HUES48 (cell line): ENCODE data around the gene TES.
A peak's percentile ranks its signal among the peaks of the same experiment; 100 is the strongest.
"Not testable (repeated sequence)": the region's sequence is repeated elsewhere in the genome, so short reads cannot be mapped to it uniquely, and the experiment has no call there.

Experiments
- H3K27ac ChIP-seq: one replicate; pipeline ENCODE4 v1.7.0; 2013; ENCODE audit warnings: low read depth, low read length, inconsistent platforms
- H3K27me3 ChIP-seq: 2 replicates; pipeline ENCODE4 v1.6.1; 2013; ENCODE audit warnings: mild to moderate bottlenecking, low read length; ENCODE audit not compliant: control insufficient read depth, insufficient read depth
- H3K36me3 ChIP-seq: 2 replicates; pipeline ENCODE4 v1.6.1; 2013; ENCODE audit warnings: low read length; ENCODE audit not compliant: control insufficient read depth, insufficient read depth
- H3K4me1 ChIP-seq: 2 replicates; pipeline ENCODE4 v1.6.1; 2013; ENCODE audit warnings: mild to moderate bottlenecking, low read length; ENCODE audit not compliant: control insufficient read depth, insufficient read depth
- H3K4me3 ChIP-seq: 2 replicates; pipeline ENCODE4 v1.5.1; 2013; ENCODE audit warnings: mild to moderate bottlenecking, low read depth, low read length
- H3K9ac ChIP-seq: 2 replicates; pipeline ENCODE4 v1.6.1; 2013; ENCODE audit warnings: mild to moderate bottlenecking, low read depth, low read length, moderate library complexity
- H3K9me3 ChIP-seq: 2 replicates; pipeline ENCODE4 v1.6.1; 2013; ENCODE audit warnings: low read length; ENCODE audit not compliant: control insufficient read depth, insufficient read depth

The TES gene

DNA sequence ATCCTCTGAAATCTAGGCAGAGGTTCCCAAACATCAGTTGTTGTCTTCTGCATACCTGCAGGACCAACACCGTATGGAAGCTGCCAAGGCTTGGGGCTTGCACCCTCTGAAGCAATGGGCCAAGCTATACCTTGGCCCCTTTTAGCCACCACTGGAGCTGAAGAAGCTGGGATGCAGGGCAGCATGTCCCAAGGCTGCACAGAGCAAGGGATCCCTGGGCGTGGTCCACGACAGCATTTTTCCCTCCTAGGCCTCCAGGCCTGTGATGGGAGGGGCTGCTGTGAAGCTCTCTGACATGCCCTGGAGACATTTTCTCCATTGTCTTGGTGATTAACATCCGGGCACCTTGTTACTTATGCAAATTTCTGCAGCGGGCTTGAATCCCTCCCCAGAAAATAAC, 34.5 kb downstream of the TES start:
- H3K4me1 ChIP-seq, H3K9ac ChIP-seq, H3K36me3 ChIP-seq, H3K4me3 ChIP-seq, H3K27ac ChIP-seq, H3K27me3 ChIP-seq: not testable (repeated sequence)
- H3K9me3 ChIP-seq = peaks cover 12% of the 10 kb centered on the region

DNA sequence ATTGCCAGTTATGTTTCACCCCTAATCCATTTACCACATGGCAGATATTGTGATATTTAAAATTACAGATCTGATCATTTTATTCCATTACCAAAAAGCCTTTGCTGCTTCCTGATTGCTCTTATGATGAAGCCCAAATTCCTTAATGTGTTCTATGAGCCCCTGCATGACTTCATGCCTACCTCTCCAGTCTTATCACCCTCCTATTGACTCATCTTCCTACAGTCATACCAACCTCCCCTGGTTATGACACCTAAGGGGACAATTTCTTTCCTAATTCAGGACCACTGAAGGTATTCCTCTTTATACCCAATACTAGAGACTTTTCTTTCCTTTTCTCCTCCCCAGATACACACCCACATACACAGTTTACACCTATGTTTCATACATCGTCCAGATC, 36.0 kb downstream of the TES start:
- Histone ChIP-seq H3K4me3 (no peak overlapping the region), H3K9me3 (peaks cover 12% of the 10 kb centered on the region), H3K4me1 (no peaks in the 10 kb centered on the region), H3K9ac (no peak overlapping the region), H3K27ac (no peak overlapping the region), H3K36me3 (no peaks in the 10 kb centered on the region), H3K27me3 (no peaks in the 10 kb centered on the region)

DNA sequence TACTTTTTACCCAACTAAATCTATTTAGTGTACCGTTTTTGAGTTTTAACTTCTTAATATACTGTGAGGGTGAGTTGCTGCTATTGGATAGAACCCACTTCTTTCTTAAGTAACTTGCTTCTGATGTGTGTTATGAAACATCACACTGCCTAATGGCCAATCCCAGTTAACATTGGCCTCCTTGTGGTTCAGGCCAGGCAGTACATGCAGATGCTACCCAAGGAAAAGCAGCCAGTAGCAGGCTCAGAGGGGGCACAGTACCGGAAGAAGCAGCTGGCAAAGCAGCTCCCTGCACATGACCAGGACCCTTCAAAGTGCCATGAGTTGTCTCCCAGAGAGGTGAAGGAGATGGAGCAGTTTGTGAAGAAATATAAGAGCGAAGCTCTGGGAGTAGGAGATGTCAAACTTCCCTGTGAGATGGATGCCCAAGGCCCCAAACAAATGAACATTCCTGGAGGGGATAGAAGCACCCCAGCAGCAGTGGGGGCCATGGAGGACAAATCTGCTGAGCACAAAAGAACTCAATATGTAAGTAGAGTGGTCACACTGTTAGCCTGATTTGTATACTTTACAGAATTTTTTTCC, 39.7 kb downstream of the TES start:
- no peak overlapping the region for H3K9ac ChIP-seq
- H3K4me3 ChIP-seq = no peak overlapping the region
- peaks cover 16% of the 10 kb centered on the region for H3K4me1 ChIP-seq
- H3K27me3 ChIP-seq = no peaks in the 10 kb centered on the region
- H3K27ac ChIP-seq = no peak overlapping the region
- H3K36me3 ChIP-seq = no peaks in the 10 kb centered on the region
- H3K9me3 ChIP-seq = peaks cover 4% of the 10 kb centered on the region

GRCh38 chr7:116251675-116252074, 41.3 kb downstream of the TES start:
- H3K9ac ChIP-seq = no peak overlapping the region

GRCh38 chr7:116252249-116252648, 41.9 kb downstream of the TES start:
- H3K36me3 ChIP-seq = no peaks in the 10 kb centered on the region
- peaks cover 16% of the 10 kb centered on the region for H3K4me1 ChIP-seq
- H3K9ac ChIP-seq = no peak overlapping the region
- no peaks in the 10 kb centered on the region for H3K27me3 ChIP-seq
- H3K27ac ChIP-seq = peak overlapping the region; percentile 43
- H3K4me3 ChIP-seq = no peak overlapping the region
- no peaks in the 10 kb centered on the region for H3K9me3 ChIP-seq

More at GRCh38 chr7:116251675-116252074, 41.3 kb downstream of the TES start:
- peaks cover 16% of the 10 kb centered on the region for H3K4me1 ChIP-seq
- no peaks in the 10 kb centered on the region for H3K9me3 ChIP-seq
- H3K27ac ChIP-seq = no peak overlapping the region
- no peak overlapping the region for H3K4me3 ChIP-seq
- H3K36me3 ChIP-seq = no peaks in the 10 kb centered on the region
- no peaks in the 10 kb centered on the region for H3K27me3 ChIP-seq

DNA sequence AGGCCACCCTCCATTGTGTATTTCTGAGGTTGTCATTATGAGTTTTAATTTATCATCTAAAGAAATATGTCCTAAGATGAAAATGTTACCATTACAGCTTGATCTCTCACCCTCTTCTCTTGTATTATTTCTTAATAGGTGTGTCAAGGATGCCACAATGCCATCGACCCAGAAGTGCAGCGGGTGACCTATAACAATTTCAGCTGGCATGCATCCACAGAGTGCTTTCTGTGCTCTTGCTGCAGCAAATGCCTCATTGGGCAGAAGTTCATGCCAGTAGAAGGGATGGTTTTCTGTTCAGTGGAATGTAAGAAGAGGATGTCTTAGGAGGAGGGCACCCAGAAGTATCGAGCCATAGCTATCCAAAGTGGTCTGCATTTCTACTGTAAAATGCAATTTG, 46.8 kb downstream of the TES start:
- H3K27me3 ChIP-seq = no peaks in the 10 kb centered on the region
- no peaks in the 10 kb centered on the region for H3K36me3 ChIP-seq
- H3K4me1 ChIP-seq = peaks cover 10% of the 10 kb centered on the region
- H3K9ac ChIP-seq = no peak overlapping the region
- H3K27ac ChIP-seq = no peak overlapping the region
- H3K4me3 ChIP-seq = no peak overlapping the region
- no peaks in the 10 kb centered on the region for H3K9me3 ChIP-seq

DNA sequence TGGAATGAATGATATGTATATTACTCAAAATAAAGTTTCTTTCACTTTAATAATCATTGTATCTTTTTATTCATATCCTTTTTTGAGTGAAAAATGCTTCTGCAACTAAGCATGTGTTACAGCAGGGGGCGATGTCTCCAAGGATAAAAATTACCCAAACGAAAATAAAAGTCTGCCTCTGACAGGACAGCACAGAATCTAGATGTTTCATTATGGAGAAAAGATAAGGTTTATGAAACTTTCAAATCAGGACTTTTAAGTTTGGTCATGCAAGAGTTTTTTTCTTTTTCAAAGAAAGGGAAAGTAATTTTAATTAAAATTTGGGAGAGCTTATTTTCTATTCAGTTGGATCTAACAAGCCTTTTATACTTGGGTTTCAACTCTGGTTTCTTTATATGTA, 48.4 kb downstream of the TES start:
- H3K4me1 ChIP-seq = no peaks in the 10 kb centered on the region; the same call in 1 of the 2 replicates
- H3K27me3 ChIP-seq = no peaks in the 10 kb centered on the region
- H3K9ac ChIP-seq = no peak overlapping the region
- H3K27ac ChIP-seq = no peak overlapping the region
- no peaks in the 10 kb centered on the region for H3K9me3 ChIP-seq
- no peak overlapping the region for H3K4me3 ChIP-seq
- H3K36me3 ChIP-seq = no peaks in the 10 kb centered on the region

- Histone ChIP-seq H3K27me3 (no peaks in the 10 kb centered on the region), H3K36me3 (no peaks in the 10 kb centered on the region), H3K9me3 (no peaks in the 10 kb centered on the region), H3K4me1 (no peaks in the 10 kb centered on the region; the same call in 1 of the 2 replicates), H3K9ac (no peak overlapping the region), H3K27ac (no peak overlapping the region), H3K4me3 (no peak overlapping the region)
These were observed 49.0 kb downstream of the TES start for GRCh38 chr7:116259156-116259870.

- H3K4me1 ChIP-seq = no peaks in the 10 kb centered on the region; the same call in 1 of the 2 replicates
- H3K27me3 ChIP-seq = no peaks in the 10 kb centered on the region
- no peaks in the 10 kb centered on the region for H3K36me3 ChIP-seq
- H3K27ac ChIP-seq = no peak overlapping the region
- H3K9me3 ChIP-seq = no peaks in the 10 kb centered on the region
- no peak overlapping the region for H3K9ac ChIP-seq
- H3K4me3 ChIP-seq = no peak overlapping the region
These were observed 49.6 kb downstream of the TES start for GRCh38 chr7:116259871-116260440.

GRCh38 chr7:116261904-116262303, 51.6 kb downstream of the TES start:
- H3K27me3 ChIP-seq = no peaks in the 10 kb centered on the region
- no peak overlapping the region for H3K4me3 ChIP-seq
- H3K9ac ChIP-seq = no peak overlapping the region
- no peaks in the 10 kb centered on the region for H3K9me3 ChIP-seq
- H3K36me3 ChIP-seq = no peaks in the 10 kb centered on the region
- no peaks in the 10 kb centered on the region; the same call in 1 of the 2 replicates for H3K4me1 ChIP-seq
- H3K27ac ChIP-seq = no peak overlapping the region

DNA sequence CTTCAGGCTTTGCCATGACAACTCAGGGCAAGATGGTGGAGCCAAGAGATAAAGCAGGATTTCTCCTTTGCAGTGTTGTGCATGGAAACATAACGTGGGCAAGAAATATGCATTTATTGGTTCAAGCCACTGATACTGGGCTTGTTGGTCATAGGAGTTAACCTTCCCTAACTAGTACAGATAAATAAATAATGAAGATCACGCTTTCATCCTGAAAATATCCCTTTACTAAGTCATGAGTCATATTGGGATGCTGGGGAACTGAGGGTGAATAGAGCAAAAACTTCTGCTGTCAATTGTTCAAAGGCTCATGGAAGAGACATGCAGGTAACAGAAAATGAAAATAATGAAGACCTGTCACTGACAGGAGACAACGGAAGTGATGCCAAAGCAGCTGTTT, 55.5 kb downstream of the TES start:
- no peaks in the 10 kb centered on the region for H3K9me3 ChIP-seq

More for the DNA sequence above, 55.5 kb downstream of the TES start:
- Histone ChIP-seq H3K9ac (no peak overlapping the region), H3K27ac (no peak overlapping the region), H3K36me3 (no peaks in the 10 kb centered on the region), H3K27me3 (no peaks in the 10 kb centered on the region), H3K4me1 (no peaks in the 10 kb centered on the region), H3K4me3 (no peak overlapping the region)
